ENCODE results near the gene MMP19. TPM values are rescaled to one million over a fixed set of nuclear protein-coding genes. Genes with fewer than 3 reads are reported as not detected.

MMP19 gene
- total RNA-seq, 2 experiments from 2014 or later: 0.10 TPM; not detected in 1

- peak overlapping the region; percentile 47 for H3K27ac Mint-ChIP-seq
Measured at GRCh38 chr12:55822228-55822627, 20.5 kb downstream of the MMP19 start.

GRCh38 chr12:55820679-55821078 is 22.1 kb downstream of the MMP19 start:
- H3K4me1 Mint-ChIP-seq (ENCODE audit: low read depth): peaks cover 38% of the 10 kb centered on the region
- no peaks in the 10 kb centered on the region for H3K27me3 Mint-ChIP-seq (ENCODE audit: low read depth)
- CTCF ChIA-PET: interaction anchor here (0.6 to 2.3 kb wide), 12 partner anchors 11 to 174 kb away, joined by 3 to 9 read pairs (median 3); no protein-coding TSS in a partner anchor
- intact Hi-C loops (cut with micrococcal nuclease): no loop called here
- no peaks in the 10 kb centered on the region for H3K9me3 Mint-ChIP-seq
- H3K36me3 Mint-ChIP-seq (ENCODE audit: low read depth): peaks cover 21% of the 10 kb centered on the region
- no peak overlapping the region for H3K27ac Mint-ChIP-seq
- DNase-seq: no peak
- H3K4me3 Mint-ChIP-seq: no peak overlapping the region

More at GRCh38 chr12:55822228-55822627, 20.5 kb downstream of the MMP19 start:
- Mint-ChIP-seq H3K4me1 (ENCODE audit: low read depth) (peaks cover 48% of the 10 kb centered on the region), H3K9me3 (no peaks in the 10 kb centered on the region), H3K4me3 (no peak overlapping the region), H3K27me3 (ENCODE audit: low read depth) (no peaks in the 10 kb centered on the region), H3K36me3 (ENCODE audit: low read depth) (peaks cover 24% of the 10 kb centered on the region)
- CTCF ChIA-PET: no interaction called here
- intact Hi-C loops (cut with micrococcal nuclease): loop anchor here (1.0 kb wide), 1 partner anchor 223 kb away; no protein-coding TSS in a partner anchor
- DNase-seq: no peak

GRCh38 chr12:55818886-55819285 is 23.9 kb downstream of the MMP19 start:
- peaks cover 42% of the 10 kb centered on the region for H3K4me1 Mint-ChIP-seq (ENCODE audit: low read depth)
- no peak overlapping the region for H3K4me3 Mint-ChIP-seq
- intact Hi-C loops (cut with micrococcal nuclease): loop anchor here (1.0 to 5.0 kb wide), 5 partner anchors 76 to 837 kb away; partner anchors contain the start of genes GDF11, PA2G4 and TESPA1

GRCh38 chr12:55818140-55818728 is 24.5 kb downstream of the MMP19 start:
- Mint-ChIP-seq H3K4me3 (no peak overlapping the region), H3K36me3 (ENCODE audit: low read depth) (peaks cover 26% of the 10 kb centered on the region), H3K27ac (no peak overlapping the region), H3K4me1 (ENCODE audit: low read depth) (peaks cover 42% of the 10 kb centered on the region), H3K9me3 (no peaks in the 10 kb centered on the region), H3K27me3 (ENCODE audit: low read depth) (no peaks in the 10 kb centered on the region)
- no peak for DNase-seq
- CTCF ChIA-PET: interaction anchor here (1.3 to 2.8 kb wide), 8 partner anchors 11 to 310 kb away, joined by 3 to 13 read pairs (median 4); partner anchors contain the start of genes DNAJC14 and ESYT1
- intact Hi-C loops (cut with micrococcal nuclease): loop anchor here (1.0 to 5.0 kb wide), 5 partner anchors 75 to 836 kb away; partner anchors contain the start of genes GDF11, PA2G4 and TESPA1

More at GRCh38 chr12:55818886-55819285, 23.9 kb downstream of the MMP19 start:
- Mint-ChIP-seq H3K27me3 (ENCODE audit: low read depth) (no peaks in the 10 kb centered on the region), H3K36me3 (ENCODE audit: low read depth) (peaks cover 25% of the 10 kb centered on the region), H3K27ac (peak overlapping the region; percentile 8), H3K9me3 (no peaks in the 10 kb centered on the region)
- no peak for DNase-seq
- CTCF ChIA-PET: interaction anchor here (1.3 to 1.8 kb wide), 3 partner anchors 118 to 203 kb away, joined by 4 to 6 read pairs (median 4); no protein-coding TSS in a partner anchor

- Mint-ChIP-seq H3K36me3 (ENCODE audit: low read depth) (peaks cover 25% of the 10 kb centered on the region), H3K9me3 (no peaks in the 10 kb centered on the region), H3K27me3 (ENCODE audit: low read depth) (no peaks in the 10 kb centered on the region), H3K27ac (no peak within 1 kb of the TSS), H3K4me1 (ENCODE audit: low read depth) (peaks cover 43% of the 10 kb centered on the region), H3K4me3 (no peak within 1 kb of the TSS)
- CTCF ChIA-PET: interaction anchor here (0.5 to 2.8 kb wide), 11 partner anchors 12 to 397 kb away, joined by 3 to 13 read pairs (median 4); partner anchors contain the start of genes DNAJC14 and ESYT1
- DNase-seq: peak; percentile 99
- intact Hi-C loops (cut with micrococcal nuclease): loop anchor here (1.0 to 5.0 kb wide), 13 partner anchors 12 to 835 kb away; partner anchors contain the start of genes BLOC1S1, DNAJC14, GDF11 and PA2G4
Measured at GRCh38 chr12:55817345-55818139, 25.2 kb downstream of the MMP19 start, which contains the start of the genes ORMDL2 and SARNP. ORMDL2 (plus strand) TSS chr12:55818041; CDS start chr12:55819000, 959 bp downstream. SARNP (minus strand) TSS chr12:55817724; CDS start chr12:55817701, 23 bp downstream.

GRCh38 chr12:55816881-55817344 is 25.8 kb downstream of the MMP19 start:
- H3K4me1 Mint-ChIP-seq (ENCODE audit: low read depth): peaks cover 50% of the 10 kb centered on the region
- no peak overlapping the region for H3K4me3 Mint-ChIP-seq
- CTCF ChIA-PET: interaction anchor here (0.5 to 2.8 kb wide), 9 partner anchors 13 to 398 kb away, joined by 3 to 13 read pairs (median 3); partner anchors contain the start of genes DNAJC14 and ESYT1
- H3K27me3 Mint-ChIP-seq (ENCODE audit: low read depth): no peaks in the 10 kb centered on the region
- DNase-seq: no peak
- peaks cover 20% of the 10 kb centered on the region for H3K36me3 Mint-ChIP-seq (ENCODE audit: low read depth)
- H3K9me3 Mint-ChIP-seq: no peaks in the 10 kb centered on the region
- no peak overlapping the region for H3K27ac Mint-ChIP-seq
- intact Hi-C loops (cut with micrococcal nuclease): loop anchor here (1.0 to 5.0 kb wide), 10 partner anchors 12 to 835 kb away; partner anchors contain the start of genes BLOC1S1, DNAJC14, PYM1 and RPS26

GRCh38 chr12:55815473-55815872 is 27.3 kb downstream of the MMP19 start:
- H3K27me3 Mint-ChIP-seq (ENCODE audit: low read depth): no peaks in the 10 kb centered on the region
- no peak for DNase-seq
- peaks cover 18% of the 10 kb centered on the region for H3K36me3 Mint-ChIP-seq (ENCODE audit: low read depth)
- H3K4me1 Mint-ChIP-seq (ENCODE audit: low read depth): peaks cover 57% of the 10 kb centered on the region
- CTCF ChIA-PET: interaction anchor here (2.8 kb wide), 1 partner anchor 111 kb away, joined by 13 read pairs; no protein-coding TSS in a partner anchor
- no peak overlapping the region for H3K4me3 Mint-ChIP-seq
- H3K27ac Mint-ChIP-seq: peak overlapping the region; percentile 6
- intact Hi-C loops (cut with micrococcal nuclease): loop anchor here (5.0 kb wide), 2 partner anchors 168 to 833 kb away; partner anchors contain the start of gene TESPA1
- no peaks in the 10 kb centered on the region for H3K9me3 Mint-ChIP-seq

- H3K27me3 Mint-ChIP-seq (ENCODE audit: low read depth): no peaks in the 10 kb centered on the region
- H3K27ac Mint-ChIP-seq: no peak overlapping the region
- intact Hi-C loops (cut with micrococcal nuclease): no loop called here
- H3K9me3 Mint-ChIP-seq: no peaks in the 10 kb centered on the region
- DNase-seq: no peak
- CTCF ChIA-PET: interaction anchor here (1.5 to 1.6 kb wide), 3 partner anchors 76 to 126 kb away, joined by 3 to 6 read pairs (median 5); no protein-coding TSS in a partner anchor
- H3K36me3 Mint-ChIP-seq (ENCODE audit: low read depth): peaks cover 20% of the 10 kb centered on the region
- peaks cover 57% of the 10 kb centered on the region for H3K4me1 Mint-ChIP-seq (ENCODE audit: low read depth)
- H3K4me3 Mint-ChIP-seq: no peak overlapping the region
Measured at GRCh38 chr12:55814257-55814656, 28.5 kb downstream of the MMP19 start.

- Mint-ChIP-seq H3K4me3 (no peak overlapping the region), H3K4me1 (ENCODE audit: low read depth) (peaks cover 49% of the 10 kb centered on the region), H3K36me3 (ENCODE audit: low read depth) (peaks cover 22% of the 10 kb centered on the region), H3K27me3 (ENCODE audit: low read depth) (no peaks in the 10 kb centered on the region), H3K9me3 (no peaks in the 10 kb centered on the region), H3K27ac (no peak overlapping the region)
- CTCF ChIA-PET: interaction anchor here (0.6 to 1.1 kb wide), 3 partner anchors 11 to 1314 kb away, joined by 3 to 7 read pairs (median 3); partner anchors contain the start of gene NCKAP1L
- DNase-seq: no peak
- intact Hi-C loops (cut with micrococcal nuclease): no loop called here
Measured at GRCh38 chr12:55812088-55812487, 30.6 kb downstream of the MMP19 start.

- Mint-ChIP-seq H3K4me3 (no peak overlapping the region), H3K27ac (no peak overlapping the region), H3K9me3 (no peaks in the 10 kb centered on the region), H3K36me3 (ENCODE audit: low read depth) (peaks cover 26% of the 10 kb centered on the region), H3K4me1 (ENCODE audit: low read depth) (peaks cover 39% of the 10 kb centered on the region), H3K27me3 (ENCODE audit: low read depth) (no peaks in the 10 kb centered on the region)
- intact Hi-C loops (cut with micrococcal nuclease): no loop called here
- CTCF ChIA-PET: interaction anchor here (0.8 to 2.1 kb wide), 4 partner anchors 11 to 71 kb away, joined by 3 to 8 read pairs (median 4); no protein-coding TSS in a partner anchor
- no peak for DNase-seq
Measured at GRCh38 chr12:55809274-55809673, 33.5 kb downstream of the MMP19 start.

GRCh38 chr12:55806982-55807381 is 35.8 kb downstream of the MMP19 start:
- CTCF ChIA-PET: interaction anchor here (0.6 kb wide), 1 partner anchor 19 kb away, joined by 4 read pairs; no protein-coding TSS in a partner anchor
- DNase-seq: no peak
- Mint-ChIP-seq H3K36me3 (ENCODE audit: low read depth) (peaks cover 25% of the 10 kb centered on the region), H3K9me3 (no peaks in the 10 kb centered on the region), H3K27ac (no peak overlapping the region), H3K4me1 (ENCODE audit: low read depth) (peaks cover 30% of the 10 kb centered on the region), H3K27me3 (ENCODE audit: low read depth) (no peaks in the 10 kb centered on the region), H3K4me3 (no peak overlapping the region)
- intact Hi-C loops (cut with micrococcal nuclease): no loop called here

All from activated naive CD4-positive, alpha-beta T cell treated with anti-CD3 and anti-CD28 coated beads for 36 hours (primary cell).